Naive thymus-derived CD4-positive, alpha-beta T cell (primary cell): Measurements from ENCODE around the gene CCDC63. TPM values are rescaled to one million over a fixed set of nuclear protein-coding genes. Genes with fewer than 3 reads are reported as not detected.

ENCODE experiments used
- ATAC-seq: fragments of 150-1000 bp; cut with Tn5 transposase; 2 replicates; pipeline ENCODE4 v1.10.0; 2021; ENCODE audit warnings: mild to moderate bottlenecking, moderate library complexity
- CTCF ChIA-PET: fragments of 350-600 bp; sonication (Branson Sonifier 250); formaldehyde crosslinking; loops from one replicate; lab custom pipeline; 2021; ENCODE audit warnings: antibody characterized with exemption; lab: Charles Lee
- POLR2A ChIA-PET: fragments of 350-600 bp; sonication (Branson Sonifier 250); formaldehyde crosslinking; loops from one replicate; lab custom pipeline; 2021; ENCODE audit warnings: antibody characterized with exemption, inconsistent platforms; lab: Charles Lee
- DNase-seq, 9 donors: peaks; one replicate each; pipeline versions ENCODE4 v3.0.0 to v3.0.0-alpha.2; 2020 to 2022; ENCODE audit warnings: mixed read lengths in 1 of 9
- H3K27ac ChIP-seq: one replicate; pipeline ENCODE4 v1.7.0; 2013; ENCODE audit warnings: mild to moderate bottlenecking, low read depth, low read length, moderate library complexity
- H3K27me3 ChIP-seq, 2 donors: one replicate each; pipeline ENCODE4 v1.7.0; 2013; ENCODE audit warnings: low read length in 2 of 2, mild to moderate bottlenecking in 2 of 2, moderate library complexity in 2 of 2; ENCODE audit not compliant: control insufficient read depth in 2 of 2, insufficient read depth in 2 of 2
- H3K36me3 ChIP-seq, 3 experiments: 1 replicate in 2 of 3; 2 replicates in 1 of 3; pipeline ENCODE4 v1.7.0; 2013; ENCODE audit warnings: low read length in 3 of 3, mild to moderate bottlenecking in 3 of 3, moderate library complexity in 1 of 3; ENCODE audit not compliant: insufficient read depth in 3 of 3, control insufficient read depth in 2 of 3
- H3K4me1 ChIP-seq, 2 donors: one replicate each; pipeline ENCODE4 v1.7.0; 2013; ENCODE audit warnings: low read length in 2 of 2, mild to moderate bottlenecking in 2 of 2, moderate library complexity in 1 of 2; ENCODE audit not compliant: control insufficient read depth in 2 of 2, insufficient read depth in 2 of 2
- H3K4me3 ChIP-seq: 2 replicates; pipeline ENCODE4 v1.7.0; 2013; ENCODE audit warnings: mild to moderate bottlenecking, low read length
- H3K9me3 ChIP-seq, 3 experiments: 1 replicate in 2 of 3; 2 replicates in 1 of 3; pipeline ENCODE4 v1.7.0; 2013; ENCODE audit warnings: low read length in 3 of 3; ENCODE audit not compliant: control insufficient read depth in 2 of 3
- H3K27ac Mint-ChIP-seq, 9 donors: one replicate each; pipeline ENCODE4 v1.8.0; 2020 to 2022; ENCODE audit warnings: mixed read lengths in 9 of 9, mild to moderate bottlenecking in 8 of 9, moderate library complexity in 5 of 9, inconsistent platforms in 2 of 9
- H3K27me3 Mint-ChIP-seq, 5 donors: one replicate each; pipeline ENCODE4 v1.8.0; 2021 to 2022; ENCODE audit warnings: mixed read lengths in 5 of 5, mild to moderate bottlenecking in 1 of 5
- H3K36me3 Mint-ChIP-seq, 5 donors: one replicate each; pipeline ENCODE4 v1.8.0; 2020 to 2022; ENCODE audit warnings: mixed read lengths in 5 of 5, mild to moderate bottlenecking in 3 of 5, inconsistent platforms in 1 of 5
- H3K4me1 Mint-ChIP-seq, 7 donors: one replicate each; pipeline ENCODE4 v1.8.0; 2020 to 2022; ENCODE audit warnings: mixed read lengths in 7 of 7, mild to moderate bottlenecking in 3 of 7, inconsistent platforms in 1 of 7
- H3K4me3 Mint-ChIP-seq, 10 donors: one replicate each; pipeline ENCODE4 v1.8.0; 2020 to 2022; ENCODE audit warnings: mild to moderate bottlenecking in 10 of 10, mixed read lengths in 10 of 10, moderate library complexity in 6 of 10, inconsistent platforms in 2 of 10
- H3K9me3 Mint-ChIP-seq, 11 donors: one replicate each; pipeline ENCODE4 v1.8.0; 2020 to 2022; ENCODE audit warnings: mixed read lengths in 11 of 11, mild to moderate bottlenecking in 4 of 11, inconsistent platforms in 1 of 11, moderate library complexity in 1 of 11
- intact Hi-C, 2 donors: fragments of 100-400 bp; cut with micrococcal nuclease; formaldehyde crosslinking; loops; one replicate each; pipeline ENCODE4 v1.15.1; 2023
- polyA plus RNA-seq, 2 donors: library from polyadenylated mRNA; unstranded; fragments of 300-500 nt; fragmentation: Illumina TruSeq; gene quantifications; one replicate each; pipeline ENCODE4 v1.2.3, GENCODE V29; 2021
- total RNA-seq, 6 experiments: library from RNA in 5 of 6; stranded (reverse) in 5 of 6; gene quantifications; 1 replicate in 5 of 6; 2 replicates in 1 of 6; pipeline ENCODE4 v1.2.3 and lab custom pipeline; 2021 to 2026

The CCDC63 gene
- total and polyA plus RNA-seq, 7 experiments from 2014 or later = not detected

DNA sequence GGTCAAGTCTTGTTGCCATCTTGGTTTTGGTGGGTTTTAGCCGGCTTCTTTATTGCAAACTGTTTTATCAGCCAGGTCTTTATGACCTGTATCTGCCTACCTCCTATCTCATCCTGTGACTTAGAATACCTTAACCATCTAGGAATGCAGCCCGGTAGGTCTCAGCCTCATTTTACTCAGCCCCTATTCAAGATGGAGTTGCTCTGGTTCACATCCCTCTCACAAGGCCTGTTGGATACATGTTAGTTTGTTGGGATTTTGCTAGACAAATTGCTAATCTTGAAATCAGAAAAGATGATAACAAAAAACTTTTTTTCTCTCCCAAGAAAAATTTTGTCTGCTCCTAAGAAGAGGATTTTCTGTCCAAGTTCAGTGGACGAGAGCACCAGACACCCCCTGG, 27.6 kb upstream of the CCDC63 start:
- DNase-seq (no peak), ATAC-seq (no peak)
- H3K27me3 ChIP-seq = no peaks in the 10 kb centered on the region
- H3K4me3 ChIP-seq = no peak overlapping the region
- Mint-ChIP-seq H3K9me3 (peaks cover 0 to 2% (median 0%) of the 10 kb centered on the region in 11 donors), H3K4me3 (no peak overlapping the region), H3K36me3 (no peaks in the 10 kb centered on the region), H3K27ac (no peak overlapping the region), H3K4me1 (peaks cover 0 to 7% (median 0%) of the 10 kb centered on the region in 7 donors), H3K27me3 (peaks cover 0 to 4% (median 0%) of the 10 kb centered on the region in 5 donors)
- H3K36me3 ChIP-seq = no peaks in the 10 kb centered on the region
- intact Hi-C loops = no loop called here
- POLR2A ChIA-PET = no interaction called here
- H3K9me3 ChIP-seq = no peaks in the 10 kb centered on the region
- H3K27ac ChIP-seq = no peak overlapping the region
- H3K4me1 ChIP-seq = no peaks in the 10 kb centered on the region
- CTCF ChIA-PET = no interaction called here

DNA sequence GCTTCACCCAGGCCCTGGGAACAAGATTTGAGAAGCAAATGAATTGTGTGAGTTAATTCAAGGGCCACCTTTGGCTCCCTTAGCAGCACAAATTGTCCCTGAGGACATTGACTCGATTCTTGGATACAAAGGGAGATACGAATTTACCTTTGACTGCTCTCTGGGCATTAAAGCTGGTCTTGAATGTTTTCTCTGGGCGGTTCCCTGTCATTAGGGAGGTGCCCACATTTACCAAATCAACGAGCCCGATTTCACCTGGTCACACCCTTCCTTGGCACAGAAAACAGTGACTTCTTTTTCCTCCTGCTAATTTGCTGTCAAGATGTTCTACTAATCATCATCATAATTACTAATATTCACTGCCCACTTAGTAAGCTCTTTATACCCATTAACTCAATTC, 27.1 kb upstream of the CCDC63 start:
- CTCF ChIA-PET = no interaction called here
- Mint-ChIP-seq H3K4me1 (peaks cover 0 to 7% (median 0%) of the 10 kb centered on the region in 7 donors), H3K9me3 (peaks cover 0 to 2% (median 0%) of the 10 kb centered on the region in 11 donors), H3K4me3 (no peak overlapping the region), H3K36me3 (no peaks in the 10 kb centered on the region), H3K27ac (no peak overlapping the region), H3K27me3 (peaks cover 0 to 4% (median 0%) of the 10 kb centered on the region in 5 donors)
- no peak for DNase-seq
- POLR2A ChIA-PET = no interaction called here
- H3K27ac ChIP-seq = no peak overlapping the region
- no peaks in the 10 kb centered on the region for H3K27me3 ChIP-seq
- H3K4me3 ChIP-seq = no peak overlapping the region
- intact Hi-C loops = no loop called here
- H3K36me3 ChIP-seq = no peaks in the 10 kb centered on the region
- H3K4me1 ChIP-seq = no peaks in the 10 kb centered on the region
- ATAC-seq = no peak
- no peaks in the 10 kb centered on the region for H3K9me3 ChIP-seq

DNA sequence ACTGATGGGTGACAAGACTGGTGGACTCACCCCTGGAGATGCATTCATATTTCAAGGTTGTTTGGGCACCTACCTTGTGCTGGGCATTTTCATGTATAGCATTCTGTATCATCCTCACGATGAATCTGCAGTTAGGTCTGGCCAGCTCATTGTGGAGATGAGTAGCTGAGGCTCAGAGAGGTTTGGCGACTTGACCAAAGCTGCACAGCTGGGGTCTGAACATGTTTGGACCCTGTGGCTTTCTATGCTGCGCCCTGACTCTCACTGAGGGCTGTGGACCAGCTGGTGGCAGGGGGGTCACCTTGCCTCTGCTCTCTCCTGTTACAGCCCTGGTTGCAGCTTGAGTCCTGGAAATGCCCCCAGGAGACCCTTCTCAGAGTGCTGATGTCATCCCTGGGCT, 24.9 kb upstream of the CCDC63 start:
- Mint-ChIP-seq H3K9me3 (peaks cover 0 to 2% (median 0%) of the 10 kb centered on the region in 11 donors), H3K27me3 (no peaks in the 10 kb centered on the region), H3K27ac (no peak overlapping the region), H3K4me3 (no peak overlapping the region), H3K36me3 (no peaks in the 10 kb centered on the region), H3K4me1 (peaks cover 0 to 9% (median 5%) of the 10 kb centered on the region in 7 donors)
- Histone ChIP-seq H3K27me3 (no peaks in the 10 kb centered on the region), H3K4me3 (no peak overlapping the region), H3K36me3 (no peaks in the 10 kb centered on the region), H3K4me1 (no peaks in the 10 kb centered on the region), H3K27ac (no peak overlapping the region), H3K9me3 (no peaks in the 10 kb centered on the region)
- ChIA-PET CTCF (interaction anchor here (0.7 kb wide), 1 partner anchor 433 kb away, joined by 3 read pairs; no protein-coding TSS in a partner anchor), POLR2A (interaction anchor here (1.2 kb wide), 1 partner anchor 41 kb away, joined by 3 read pairs; no protein-coding TSS in a partner anchor)
- DNase-seq = no peak
- no peak for ATAC-seq
- intact Hi-C loops = no loop called here

DNA sequence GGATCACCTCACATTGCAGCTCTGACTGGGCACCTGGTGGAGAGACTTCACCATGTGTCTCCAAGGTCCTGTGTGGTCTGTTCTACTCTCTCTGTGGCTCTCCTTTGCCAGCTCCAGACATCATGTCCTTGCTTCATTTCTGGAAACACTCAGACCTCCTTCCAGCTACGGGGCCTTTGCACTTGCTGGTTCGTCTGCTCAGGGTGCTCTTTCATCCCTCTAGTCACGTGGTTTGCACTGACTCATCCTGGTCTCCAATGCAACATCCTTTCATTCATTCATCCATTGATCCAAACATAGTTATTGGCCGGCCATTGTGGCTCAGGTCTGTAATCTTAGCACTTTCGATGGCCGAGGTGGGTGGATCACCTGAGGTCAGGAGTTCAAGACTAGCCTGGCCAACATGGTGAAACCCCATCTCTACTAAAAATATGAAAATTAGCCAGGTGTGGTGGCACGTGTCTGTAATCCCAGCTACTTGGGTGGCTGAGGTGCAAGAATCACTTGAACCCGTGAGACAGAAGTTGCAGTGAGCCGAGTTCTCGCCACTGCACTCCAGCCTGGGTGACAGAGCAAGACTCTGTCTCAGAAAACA, 23.9 kb upstream of the CCDC63 start:
- H3K27me3 ChIP-seq = no peaks in the 10 kb centered on the region
- no peaks in the 10 kb centered on the region for H3K9me3 ChIP-seq
- no peak overlapping the region for H3K27ac Mint-ChIP-seq
- no peak overlapping the region for H3K27ac ChIP-seq
- no peaks in the 10 kb centered on the region for H3K4me1 ChIP-seq
- H3K9me3 Mint-ChIP-seq = peaks cover 0 to 2% (median 0%) of the 10 kb centered on the region in 11 donors
- H3K4me3 ChIP-seq = no peak overlapping the region
- CTCF ChIA-PET = interaction anchor here (0.7 kb wide), 1 partner anchor 434 kb away, joined by 3 read pairs; no protein-coding TSS in a partner anchor
- H3K36me3 Mint-ChIP-seq = no peaks in the 10 kb centered on the region
- ATAC-seq = no peak
- POLR2A ChIA-PET = interaction anchor here (0.6 to 1.2 kb wide), 2 partner anchors 42 to 205 kb away, joined by 3 to 8 read pairs; no protein-coding TSS in a partner anchor
- no peaks in the 10 kb centered on the region for H3K36me3 ChIP-seq
- no peak for DNase-seq
- H3K27me3 Mint-ChIP-seq = peaks cover 0 to 3% (median 0%) of the 10 kb centered on the region in 5 donors
- H3K4me1 Mint-ChIP-seq = peaks cover 0 to 10% (median 6%) of the 10 kb centered on the region in 7 donors
- H3K4me3 Mint-ChIP-seq = no peak overlapping the region
- intact Hi-C loops = no loop called here

DNA sequence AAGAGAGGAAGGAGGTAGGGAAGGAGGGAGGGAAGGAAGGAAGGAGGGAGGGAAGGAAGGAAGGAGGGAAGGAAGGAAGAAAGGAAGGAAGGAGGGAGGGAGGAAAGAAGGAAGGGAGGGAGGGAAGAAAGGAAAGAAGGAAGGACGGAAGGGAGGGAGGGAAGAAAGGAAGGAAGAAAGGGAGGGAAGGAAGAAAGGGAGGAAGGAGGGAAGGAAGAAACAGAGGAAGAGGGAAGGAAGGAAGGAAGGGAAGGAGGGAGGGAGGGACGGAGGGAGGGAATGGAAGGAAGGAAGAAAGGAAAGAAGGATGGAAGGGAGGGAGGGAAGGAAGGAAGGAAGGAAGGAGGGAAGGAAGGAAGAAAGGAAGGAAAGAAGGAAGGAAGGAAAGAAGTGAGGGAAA, 22.4 kb upstream of the CCDC63 start:
- POLR2A ChIA-PET = interaction anchor here (1.1 kb wide), 1 partner anchor 84 kb away, joined by 3 read pairs; no protein-coding TSS in a partner anchor
- Histone ChIP-seq H3K4me1 (no peaks in the 10 kb centered on the region), H3K36me3 (no peaks in the 10 kb centered on the region), H3K27ac (no peak overlapping the region), H3K4me3 (no peak overlapping the region), H3K27me3 (no peaks in the 10 kb centered on the region), H3K9me3 (no peaks in the 10 kb centered on the region)
- Mint-ChIP-seq H3K4me1 (peaks cover 0 to 10% (median 6%) of the 10 kb centered on the region in 7 donors), H3K36me3 (no peaks in the 10 kb centered on the region), H3K27ac (no peak overlapping the region), H3K27me3 (peaks cover 0 to 4% (median 0%) of the 10 kb centered on the region in 5 donors), H3K4me3 (no peak overlapping the region), H3K9me3 (peaks cover 0 to 2% (median 0%) of the 10 kb centered on the region in 11 donors)
- CTCF ChIA-PET = interaction anchor here (0.8 to 1.1 kb wide), 2 partner anchors 85 to 356 kb away, joined by 3 read pairs; partner anchors contain the start of gene FAM216A
- intact Hi-C loops = no loop called here
- no peak for DNase-seq
- ATAC-seq = no peak

DNA sequence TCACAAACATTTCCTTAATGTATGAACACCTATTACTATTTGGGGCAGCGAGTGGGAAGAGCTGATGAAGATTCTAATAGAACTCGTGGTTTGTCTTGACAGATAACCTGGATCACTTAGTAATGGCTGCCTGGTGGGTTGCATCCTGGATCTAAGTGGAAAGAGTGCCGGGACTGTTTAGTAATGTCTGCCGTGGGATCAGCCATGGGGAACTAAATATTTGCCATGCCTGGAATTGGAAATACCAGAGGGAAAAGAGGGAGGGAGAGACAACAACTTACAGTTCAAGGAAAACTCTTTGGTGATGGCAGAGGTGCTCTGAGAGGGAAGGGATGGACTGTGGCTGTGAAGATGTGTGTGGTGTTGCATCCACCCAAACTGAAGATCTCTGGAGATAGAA, 21.3 kb upstream of the CCDC63 start:
- no peaks in the 10 kb centered on the region for H3K36me3 ChIP-seq
- no peaks in the 10 kb centered on the region for H3K36me3 Mint-ChIP-seq
- no peak overlapping the region for H3K4me3 ChIP-seq
- intact Hi-C loops = loop anchor here in 1 of 2 donors (5.0 kb wide), 2 partner anchors 48 to 273 kb away; no protein-coding TSS in a partner anchor
- no peak overlapping the region for H3K27ac Mint-ChIP-seq
- ChIA-PET CTCF (interaction anchor here (0.6 to 3.5 kb wide), 4 partner anchors 10 to 726 kb away, joined by 3 to 12 read pairs (median 4); partner anchors contain the start of genes ARPC3 and FAM216A), POLR2A (no interaction called here)
- DNase-seq (no peak), ATAC-seq (no peak)
- H3K4me1 ChIP-seq = no peaks in the 10 kb centered on the region
- H3K9me3 Mint-ChIP-seq = peaks cover 0 to 2% (median 0%) of the 10 kb centered on the region in 11 donors
- no peaks in the 10 kb centered on the region for H3K27me3 ChIP-seq
- peaks cover 0 to 4% (median 0%) of the 10 kb centered on the region in 5 donors for H3K27me3 Mint-ChIP-seq
- H3K4me3 Mint-ChIP-seq = no peak overlapping the region
- no peak overlapping the region for H3K27ac ChIP-seq
- H3K4me1 Mint-ChIP-seq = peaks cover 0 to 10% (median 6%) of the 10 kb centered on the region in 7 donors
- H3K9me3 ChIP-seq = no peaks in the 10 kb centered on the region
